Measurements from ENCODE around the gene MYEOV. TPM values are rescaled to one million over a fixed set of nuclear protein-coding genes. Genes with fewer than 3 reads are reported as not detected.

Gene MYEOV
- total and polyA plus RNA-seq, 5 donors = 0.11 TPM; not detected in 4

DNA sequence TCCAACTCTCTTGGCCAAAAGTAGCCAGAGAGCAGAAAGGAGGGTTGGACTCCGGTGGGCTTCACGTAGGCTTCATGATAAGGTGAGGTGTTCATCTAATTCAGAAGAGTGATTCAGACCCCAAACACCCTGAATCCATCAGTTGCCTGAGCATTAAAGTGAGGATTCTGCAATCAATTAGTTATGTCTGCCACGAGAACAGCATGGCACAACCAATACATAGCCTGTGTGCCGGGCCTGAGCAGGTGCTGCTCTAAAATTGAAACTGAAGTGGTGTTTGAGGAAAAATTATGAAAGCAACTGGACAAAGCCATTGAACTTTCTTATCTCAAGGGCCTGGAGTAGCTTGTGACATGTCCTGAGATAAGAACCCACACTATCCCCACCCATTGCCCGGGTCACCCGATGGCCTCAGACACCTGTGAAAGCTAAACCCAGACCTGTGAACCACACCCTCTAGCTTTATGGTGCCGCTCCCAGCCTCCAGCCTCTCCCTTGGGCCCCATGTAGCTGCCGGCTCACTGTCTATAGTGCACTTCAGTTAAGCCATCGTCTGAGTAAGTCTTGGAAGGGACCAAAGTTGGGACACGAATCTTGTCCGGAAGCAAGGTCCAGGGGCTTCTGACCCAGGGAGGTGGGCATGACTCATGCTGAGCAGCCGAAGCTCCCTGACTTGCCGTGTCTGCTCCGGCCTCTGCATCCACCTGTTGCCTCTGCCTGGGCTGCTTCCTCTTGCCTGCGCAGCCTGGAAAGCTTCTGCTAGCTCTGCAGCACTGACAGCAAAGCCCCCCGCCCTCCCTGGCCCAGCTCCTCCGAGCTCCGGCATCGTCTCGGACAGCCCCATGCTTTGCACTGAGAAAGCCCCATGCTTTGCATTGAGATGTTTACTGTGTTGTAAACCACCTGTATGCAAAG, 5.7 kb upstream of the MYEOV start:
- Histone ChIP-seq H3K27ac (ENCODE audit: low read length) (no peak overlapping the region), H3K4me3 (ENCODE audit: low read length) (no peak overlapping the region), H3K27me3 (ENCODE audit: control insufficient read depth, insufficient read depth) (no peaks in the 10 kb centered on the region), H3K9me3 (ENCODE audit: control insufficient read depth, low read length) (no peaks in the 10 kb centered on the region), H3K4me1 (ENCODE audit: control insufficient read depth, insufficient read depth, low read length) (no peaks in the 10 kb centered on the region)
- peak in 1 of 2 donors; percentile 29 for ATAC-seq
- intact Hi-C loops (cut with DNase I) = loop anchor here in 2 of 4 donors (10.0 kb wide), 2 partner anchors 153 to 173 kb away; no protein-coding TSS in a partner anchor
- DNase-seq = no peak
- 87% methylated on average over 20 of the region's 20 CpGs for WGBS

DNA sequence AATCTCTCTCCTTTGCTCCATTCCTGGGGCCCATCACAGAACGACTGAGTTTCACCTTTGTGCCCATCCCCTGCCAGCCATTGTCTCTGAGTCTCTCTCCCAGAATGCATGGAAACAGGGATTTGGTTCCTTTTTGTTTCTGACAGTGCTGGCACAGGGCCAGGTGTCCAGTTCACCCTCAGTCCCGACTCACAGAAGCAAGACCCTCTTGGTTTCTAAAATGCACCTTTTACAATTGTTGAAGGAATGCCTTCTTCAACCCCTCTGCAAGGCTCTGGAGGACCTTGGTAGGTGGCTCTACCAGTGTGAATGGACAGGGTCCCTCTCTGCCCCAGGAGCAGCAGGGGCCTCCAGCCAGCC, 5.1 kb upstream of the MYEOV start:
- no peaks in the 10 kb centered on the region for H3K4me1 ChIP-seq (ENCODE audit: control insufficient read depth, insufficient read depth, low read length)
- no peak for ATAC-seq
- intact Hi-C loops (cut with DNase I) = loop anchor here in 2 of 4 donors (10.0 kb wide), 2 partner anchors 154 to 174 kb away; no protein-coding TSS in a partner anchor
- no peak for DNase-seq
- no peak overlapping the region for H3K27ac ChIP-seq (ENCODE audit: low read length)
- no peak overlapping the region for H3K4me3 ChIP-seq (ENCODE audit: low read length)
- H3K9me3 ChIP-seq (ENCODE audit: control insufficient read depth, low read length) = no peaks in the 10 kb centered on the region
- WGBS = 51% methylated on average over 2 of the region's 2 CpGs
- no peaks in the 10 kb centered on the region for H3K27me3 ChIP-seq (ENCODE audit: control insufficient read depth, insufficient read depth)

DNA sequence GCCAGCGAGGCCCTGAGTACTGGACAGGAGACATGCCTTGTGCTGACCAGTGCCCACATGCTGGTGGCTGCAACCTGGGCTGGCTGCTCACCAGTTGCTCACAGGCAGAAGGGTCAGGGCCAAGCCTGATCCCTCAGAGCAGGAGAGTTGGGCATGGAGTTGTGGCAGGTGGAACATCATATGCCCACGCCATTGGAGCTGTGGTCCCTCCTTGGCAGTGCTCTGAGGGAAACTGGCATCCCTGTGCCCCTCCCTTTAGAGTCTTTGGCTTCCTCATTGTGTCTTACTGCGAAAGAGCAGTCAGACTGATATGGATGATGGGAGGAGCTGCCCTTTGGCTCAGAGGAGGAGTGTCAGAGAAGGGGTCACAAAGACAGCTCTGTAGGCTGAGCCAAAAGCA, 3.1 kb upstream of the MYEOV start:
- Histone ChIP-seq H3K4me3 (ENCODE audit: low read length) (no peak overlapping the region), H3K9me3 (ENCODE audit: control insufficient read depth, low read length) (no peaks in the 10 kb centered on the region), H3K27me3 (ENCODE audit: control insufficient read depth, insufficient read depth) (no peaks in the 10 kb centered on the region), H3K27ac (ENCODE audit: low read length) (no peak overlapping the region), H3K4me1 (ENCODE audit: control insufficient read depth, insufficient read depth, low read length) (no peaks in the 10 kb centered on the region)
- WGBS = 84% methylated on average over 3 of the region's 3 CpGs
- DNase-seq = no peak
- no peak for ATAC-seq
- intact Hi-C loops (cut with DNase I) = loop anchor here (5.0 to 10.0 kb wide), 3 partner anchors 154 to 351 kb away; partner anchors contain the start of gene CCND1 (in 1 of the 4)

DNA sequence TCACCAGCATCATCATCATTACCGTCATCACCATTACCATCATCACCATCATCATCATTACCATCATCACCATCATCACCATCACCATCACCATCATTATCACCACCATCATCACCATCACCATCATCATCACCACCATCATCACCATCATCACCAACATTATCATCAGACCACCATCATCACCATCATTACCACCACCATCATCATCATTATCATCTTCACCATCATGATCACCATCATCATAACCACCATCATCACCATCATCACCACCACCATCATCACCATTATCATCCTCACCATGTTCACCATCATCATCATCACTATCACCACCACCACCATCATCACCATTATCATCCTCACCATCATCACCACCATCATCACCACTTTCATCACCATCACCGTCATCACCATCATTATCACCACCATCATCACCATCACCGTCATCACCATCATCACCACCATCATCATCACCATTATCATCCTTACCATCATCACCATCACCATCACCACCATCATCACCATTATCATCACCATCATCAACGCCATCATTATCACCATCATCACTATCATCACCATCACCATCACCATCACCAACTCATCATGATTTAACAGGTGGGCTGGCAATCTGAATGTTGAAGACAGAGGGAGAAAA, 2.4 kb upstream of the MYEOV start:
- H3K27ac ChIP-seq (ENCODE audit: low read length) = no peak overlapping the region
- no peaks in the 10 kb centered on the region for H3K9me3 ChIP-seq (ENCODE audit: control insufficient read depth, low read length)
- H3K4me3 ChIP-seq (ENCODE audit: low read length) = no peak overlapping the region
- WGBS = 86% methylated on average over 4 of the region's 4 CpGs
- DNase-seq (no peak), ATAC-seq (no peak)
- intact Hi-C loops (cut with DNase I) = loop anchor here (5.0 to 10.0 kb wide), 3 partner anchors 153 to 351 kb away; partner anchors contain the start of gene CCND1 (in 1 of the 4)
- no peaks in the 10 kb centered on the region for H3K27me3 ChIP-seq (ENCODE audit: control insufficient read depth, insufficient read depth)
- H3K4me1 ChIP-seq (ENCODE audit: control insufficient read depth, insufficient read depth, low read length) = peaks cover 1% of the 10 kb centered on the region

DNA sequence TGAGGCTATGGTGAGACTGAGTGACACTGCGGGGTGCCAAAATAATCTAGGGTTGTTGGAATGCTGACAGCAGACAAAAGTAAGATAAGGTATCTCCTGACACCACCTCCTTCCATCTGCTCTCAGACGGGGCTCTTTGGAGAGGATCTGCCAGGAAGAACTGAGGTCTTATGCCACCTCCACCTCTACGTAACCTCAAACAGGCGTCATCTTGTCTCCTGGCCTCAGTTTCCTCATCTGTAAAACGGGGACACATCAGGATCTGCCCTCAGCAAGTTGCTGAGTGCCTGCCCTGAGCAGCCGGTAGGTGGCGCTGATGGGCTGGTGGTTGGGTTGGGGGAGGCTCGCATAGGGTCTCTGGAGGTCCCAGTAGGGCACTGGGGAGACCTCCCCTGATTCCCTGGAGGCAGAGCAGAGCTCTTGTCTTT, 1.7 kb upstream of the MYEOV start:
- intact Hi-C loops (cut with DNase I) = loop anchor here (5.0 to 10.0 kb wide), 3 partner anchors 153 to 350 kb away; partner anchors contain the start of gene CCND1 (in 1 of the 4)
- no peaks in the 10 kb centered on the region for H3K9me3 ChIP-seq (ENCODE audit: control insufficient read depth, low read length)
- ATAC-seq (no peak), DNase-seq (no peak)
- H3K4me1 ChIP-seq (ENCODE audit: control insufficient read depth, insufficient read depth, low read length) = peaks cover 2% of the 10 kb centered on the region
- H3K4me3 ChIP-seq (ENCODE audit: low read length) = no peak overlapping the region
- H3K27ac ChIP-seq (ENCODE audit: low read length) = no peak overlapping the region
- WGBS = 18% methylated on average over 8 of the region's 8 CpGs
- H3K27me3 ChIP-seq (ENCODE audit: control insufficient read depth, insufficient read depth) = no peaks in the 10 kb centered on the region

DNA sequence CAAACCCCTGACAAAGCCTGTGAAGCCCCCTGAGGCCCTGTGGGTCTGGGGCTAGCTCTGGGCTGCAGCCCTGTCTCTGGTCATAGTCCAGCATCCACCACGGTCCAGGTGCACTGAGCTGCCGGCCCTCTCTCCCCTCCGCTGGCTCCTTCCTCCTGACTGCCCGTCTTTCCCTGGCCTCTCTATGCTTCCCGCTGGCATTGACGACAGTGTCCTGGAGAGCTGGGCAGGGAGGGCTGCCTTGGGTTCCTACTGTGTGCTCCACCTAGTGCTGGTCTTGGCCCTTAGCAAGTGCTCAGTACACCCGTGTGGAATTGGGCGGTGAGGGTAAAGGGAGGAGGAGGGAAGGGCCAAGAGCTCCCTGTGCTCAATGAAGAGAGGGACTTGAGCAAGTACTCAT, 868 bp upstream of the MYEOV start:
- Histone ChIP-seq H3K27ac (ENCODE audit: low read length) (no peak overlapping the region), H3K9me3 (ENCODE audit: control insufficient read depth, low read length) (no peaks in the 10 kb centered on the region), H3K27me3 (ENCODE audit: control insufficient read depth, insufficient read depth) (no peaks in the 10 kb centered on the region), H3K4me3 (ENCODE audit: low read length) (no peak overlapping the region), H3K4me1 (ENCODE audit: control insufficient read depth, insufficient read depth, low read length) (peaks cover 8% of the 10 kb centered on the region)
- DNase-seq (no peak), ATAC-seq (no peak)
- 79% methylated on average over 8 of the region's 8 CpGs for WGBS
- intact Hi-C loops (cut with DNase I) = loop anchor here (5.0 to 10.0 kb wide), 3 partner anchors 152 to 349 kb away; partner anchors contain the start of gene CCND1 (in 1 of the 4)

DNA sequence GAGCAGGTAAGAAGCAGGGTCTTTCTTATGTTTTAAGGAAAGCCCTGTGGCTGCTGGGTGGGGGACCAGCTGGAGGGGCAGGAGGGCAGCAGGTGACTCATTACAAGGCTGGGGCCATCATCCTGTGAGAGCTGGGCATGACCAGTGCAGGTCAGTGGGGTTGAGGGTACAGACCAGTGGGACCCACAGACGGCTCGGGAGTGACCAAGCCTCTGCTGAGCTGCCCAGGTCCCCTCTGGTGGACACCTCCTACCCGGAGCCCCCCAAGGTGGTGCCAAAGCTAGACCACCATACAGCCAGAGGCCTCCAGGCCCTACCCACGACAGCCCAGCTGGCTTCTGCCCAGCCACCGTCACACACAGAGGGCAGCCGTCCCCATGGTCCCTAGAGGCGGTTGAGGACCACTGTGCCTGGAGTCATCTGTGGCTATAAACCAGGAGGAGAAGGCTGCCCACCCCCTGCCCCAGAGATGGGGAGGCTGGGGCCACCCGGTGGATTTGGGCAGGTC, 670 bp downstream of the MYEOV start:
- Histone ChIP-seq H3K4me1 (ENCODE audit: control insufficient read depth, insufficient read depth, low read length) (peaks cover 11% of the 10 kb centered on the region), H3K9me3 (ENCODE audit: control insufficient read depth, low read length) (no peaks in the 10 kb centered on the region), H3K27ac (ENCODE audit: low read length) (no peak overlapping the region), H3K27me3 (ENCODE audit: control insufficient read depth, insufficient read depth) (no peaks in the 10 kb centered on the region), H3K4me3 (ENCODE audit: low read length) (no peak overlapping the region)
- 89% methylated on average over 8 of the region's 8 CpGs for WGBS
- intact Hi-C loops (cut with DNase I) = loop anchor here (5.0 to 10.0 kb wide), 3 partner anchors 150 to 348 kb away; partner anchors contain the start of gene CCND1 (in 2 of the 4)
- DNase-seq = no peak
- ATAC-seq = no peak

DNA sequence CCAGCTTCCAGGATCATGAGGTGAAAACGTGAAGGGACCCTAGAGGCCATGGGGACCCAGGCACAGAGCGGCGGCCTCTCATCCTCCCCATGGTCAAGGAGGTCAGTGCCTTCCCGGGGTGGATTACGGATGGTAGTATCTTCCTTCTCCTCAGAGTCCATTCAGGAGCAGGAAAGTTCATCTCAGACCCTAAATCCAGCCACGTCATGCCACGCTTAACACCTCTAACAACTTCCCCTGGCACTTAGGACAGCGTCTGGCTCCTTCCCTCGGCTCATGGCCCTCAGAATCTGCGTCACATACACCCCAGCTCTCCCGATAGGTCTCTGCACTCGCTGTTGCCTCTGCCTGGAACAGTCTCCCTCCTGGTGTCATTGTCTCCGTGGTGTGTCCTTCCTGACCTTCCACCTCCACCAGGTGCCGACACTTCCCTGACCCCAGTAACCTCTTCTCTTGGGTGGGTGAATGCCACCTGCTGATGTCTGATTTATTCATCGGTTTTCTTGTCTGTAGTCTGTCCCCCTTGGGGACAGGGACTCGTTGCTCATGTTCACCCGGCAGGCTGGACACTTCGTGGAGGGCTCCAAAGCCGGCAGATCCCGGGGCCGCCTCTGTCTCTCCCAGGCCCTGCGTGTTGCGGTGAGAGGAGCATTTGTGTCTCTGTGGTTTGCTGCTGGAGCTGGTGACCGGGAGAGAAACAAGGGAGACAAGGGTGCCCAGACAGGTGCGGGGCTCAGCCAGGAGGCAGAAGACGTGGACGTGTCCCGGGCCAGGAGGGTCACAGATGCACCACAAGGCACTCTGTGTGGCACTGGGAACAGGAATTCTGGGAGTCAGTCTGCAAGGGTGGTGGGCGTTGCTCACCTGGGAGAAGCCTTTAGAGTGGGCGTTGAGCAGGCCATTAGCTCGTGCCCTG, 1.4 kb downstream of the MYEOV start:
- H3K27ac ChIP-seq (ENCODE audit: low read length) = no peak overlapping the region
- intact Hi-C loops (cut with DNase I) = loop anchor here (5.0 to 10.0 kb wide), 3 partner anchors 149 to 347 kb away; partner anchors contain the start of gene CCND1 (in 1 of the 4)
- H3K4me3 ChIP-seq (ENCODE audit: low read length) = no peak overlapping the region
- no peaks in the 10 kb centered on the region for H3K9me3 ChIP-seq (ENCODE audit: control insufficient read depth, low read length)
- H3K4me1 ChIP-seq (ENCODE audit: control insufficient read depth, insufficient read depth, low read length) = peaks cover 11% of the 10 kb centered on the region
- DNase-seq (no peak), ATAC-seq (no peak)
- H3K27me3 ChIP-seq (ENCODE audit: control insufficient read depth, insufficient read depth) = no peaks in the 10 kb centered on the region
- 94% methylated on average over 31 of the region's 31 CpGs for WGBS

DNA sequence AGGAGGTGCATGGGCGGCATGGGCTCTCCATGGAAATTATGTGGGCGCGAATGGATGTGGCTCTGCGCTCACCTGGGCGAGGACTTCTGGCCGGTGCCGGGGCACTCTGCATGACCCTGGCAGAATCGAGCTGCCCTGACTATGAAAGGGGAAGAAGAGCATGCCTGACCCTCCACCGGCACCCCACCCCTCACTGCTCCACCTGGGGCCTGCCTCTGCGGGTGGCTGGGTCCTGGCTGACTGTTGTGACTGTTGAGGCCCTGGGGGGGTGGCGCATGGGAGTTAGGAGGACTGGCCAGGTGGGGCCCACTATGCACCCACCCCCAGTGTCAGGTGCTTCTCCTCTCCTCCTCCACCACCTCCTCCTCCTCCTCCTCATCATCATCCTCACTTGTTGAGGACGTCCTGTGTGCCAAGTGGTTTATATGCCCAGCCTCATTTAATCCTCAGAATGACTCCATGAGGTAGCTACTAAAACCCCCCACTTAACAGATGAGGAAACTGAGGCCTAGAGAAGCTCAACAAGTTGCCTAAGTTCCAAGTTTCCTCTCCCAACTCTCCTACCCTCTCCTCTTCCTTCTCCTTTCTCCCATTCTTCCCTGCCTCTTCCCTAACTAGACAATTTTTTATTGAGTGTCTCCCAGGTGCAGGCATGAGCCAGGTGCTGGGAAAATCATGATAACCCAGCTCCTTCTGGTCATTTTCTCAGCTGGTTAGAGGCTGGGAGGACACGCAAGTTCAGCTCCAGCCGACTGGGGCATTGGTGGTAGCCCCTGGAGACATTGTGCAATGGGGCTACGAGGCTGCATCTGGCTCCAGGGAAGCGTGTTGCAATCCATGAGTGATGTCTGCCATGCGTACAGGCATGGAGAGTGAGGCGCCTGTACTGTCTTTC, 2.3 kb downstream of the MYEOV start:
- WGBS = 87% methylated on average over 18 of the region's 18 CpGs
- H3K4me3 ChIP-seq (ENCODE audit: low read length) = no peak overlapping the region
- DNase-seq = peak; percentile 80 to 82 (median 81)
- H3K9me3 ChIP-seq (ENCODE audit: control insufficient read depth, low read length) = no peaks in the 10 kb centered on the region
- peak in 1 of 2 donors; percentile 31 for ATAC-seq
- peak overlapping the region; percentile 64 for H3K27ac ChIP-seq (ENCODE audit: low read length)
- peaks cover 11% of the 10 kb centered on the region for H3K4me1 ChIP-seq (ENCODE audit: control insufficient read depth, insufficient read depth, low read length)
- H3K27me3 ChIP-seq (ENCODE audit: control insufficient read depth, insufficient read depth) = no peaks in the 10 kb centered on the region
- intact Hi-C loops (cut with DNase I) = loop anchor here (5.0 to 10.0 kb wide), 3 partner anchors 149 to 346 kb away; partner anchors contain the start of gene CCND1 (in 1 of the 4)

Measured in right cardiac atrium (tissue), 5 donors.